ENCODE results near the gene PPP2R5C. TPM values are rescaled to one million over a fixed set of nuclear protein-coding genes. Genes with fewer than 3 reads are reported as not detected.

Gene PPP2R5C
- total RNA-seq, 2 experiments from 2014 or later, result 252 to 268 TPM

- Mint-ChIP-seq H3K27ac (no peak overlapping the region), H3K9me3 (no peaks in the 10 kb centered on the region), H3K4me1 (ENCODE audit: low read depth) (peaks cover 86% of the 10 kb centered on the region), H3K36me3 (peaks cover 12% of the 10 kb centered on the region), H3K4me3 (no peak overlapping the region), H3K27me3 (no peaks in the 10 kb centered on the region)
- POLR2A ChIA-PET, result interaction anchor here (1.7 kb wide), 1 partner anchor 28 kb away, joined by 7 read pairs; no protein-coding TSS in a partner anchor
- intact Hi-C loops (cut with micrococcal nuclease), result loop anchor here (2.0 to 10.0 kb wide), 2 partner anchors 15 to 109 kb away; partner anchors contain the start of gene PPP2R5C
- no peak for DNase-seq
- CTCF ChIA-PET, result interaction anchor here (1.0 to 2.7 kb wide), 3 partner anchors 103 to 443 kb away, joined by 3 to 9 read pairs (median 6); no protein-coding TSS in a partner anchor
Observed at GRCh38 chr14:101873991-101874390, 112.5 kb downstream of the PPP2R5C start.

GRCh38 chr14:101875041-101875726, 113.7 kb downstream of the PPP2R5C start:
- H3K4me1 Mint-ChIP-seq (ENCODE audit: low read depth), result peaks cover 90% of the 10 kb centered on the region
- H3K4me3 Mint-ChIP-seq, result peak overlapping the region; percentile 58
- no peak for DNase-seq
- ChIA-PET POLR2A (interaction anchor here (0.8 to 1.7 kb wide), 3 partner anchors 15 to 62 kb away, joined by 3 to 7 read pairs (median 3); no protein-coding TSS in a partner anchor), CTCF (interaction anchor here (1.0 to 2.7 kb wide), 4 partner anchors 16 to 168 kb away, joined by 6 to 9 read pairs (median 6); no protein-coding TSS in a partner anchor)
- H3K27ac Mint-ChIP-seq, result peak overlapping the region; percentile 84
- intact Hi-C loops (cut with micrococcal nuclease), result loop anchor here (5.0 to 10.0 kb wide), 2 partner anchors 110 to 1498 kb away; partner anchors contain the start of genes PPP2R5C and WDR25
- H3K36me3 Mint-ChIP-seq, result peaks cover 14% of the 10 kb centered on the region
- H3K9me3 Mint-ChIP-seq, result no peaks in the 10 kb centered on the region
- H3K27me3 Mint-ChIP-seq, result no peaks in the 10 kb centered on the region

DNA sequence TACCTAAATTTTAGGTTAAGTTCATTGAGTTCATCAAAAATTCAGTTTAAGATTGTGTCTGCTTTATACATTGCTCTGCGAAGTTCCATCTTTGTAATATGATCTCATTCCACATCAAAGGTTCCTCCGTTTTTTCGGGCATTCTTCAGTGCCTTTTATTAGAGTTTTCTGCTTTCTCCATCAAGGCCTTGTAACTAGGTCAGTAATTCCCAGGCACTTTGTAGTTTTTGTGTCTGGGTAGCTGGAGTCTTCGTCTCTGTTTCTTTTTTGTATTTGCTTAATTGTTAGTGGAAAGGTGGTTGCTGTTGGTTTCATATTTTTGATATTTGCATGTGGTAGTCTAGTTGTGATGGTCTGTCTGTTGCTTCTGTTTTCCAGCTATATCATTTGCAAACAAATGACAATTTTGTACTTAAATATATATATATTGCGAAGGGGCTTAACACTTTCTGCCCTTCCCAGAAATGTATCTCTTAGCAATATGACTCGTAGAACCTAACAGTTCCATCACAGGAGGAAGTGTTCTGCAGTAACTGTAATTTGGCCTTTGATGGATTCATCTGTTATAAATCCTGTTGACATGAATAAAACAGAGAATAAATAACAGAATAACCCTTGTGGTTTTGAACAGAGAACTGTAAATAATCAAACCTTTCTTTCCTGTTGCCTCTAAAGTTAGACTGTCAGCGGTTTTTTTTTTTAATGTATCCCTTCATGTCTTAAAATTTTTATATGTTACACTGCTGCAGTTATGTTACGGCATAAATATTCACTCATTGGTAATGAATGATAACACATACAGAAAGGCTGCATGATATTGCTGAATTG, 114.4 kb downstream of the PPP2R5C start:
- peaks cover 90% of the 10 kb centered on the region for H3K4me1 Mint-ChIP-seq (ENCODE audit: low read depth)
- no peak for DNase-seq
- H3K27me3 Mint-ChIP-seq, result no peaks in the 10 kb centered on the region
- H3K9me3 Mint-ChIP-seq, result no peaks in the 10 kb centered on the region
- ChIA-PET CTCF (interaction anchor here (1.6 to 2.7 kb wide), 3 partner anchors 17 to 168 kb away, joined by 6 to 9 read pairs (median 6); no protein-coding TSS in a partner anchor), POLR2A (interaction anchor here (0.8 to 1.7 kb wide), 3 partner anchors 16 to 62 kb away, joined by 3 to 7 read pairs (median 3); no protein-coding TSS in a partner anchor)
- peak overlapping the region; percentile 84 for H3K27ac Mint-ChIP-seq
- peak overlapping the region; percentile 58 for H3K4me3 Mint-ChIP-seq
- intact Hi-C loops (cut with micrococcal nuclease), result loop anchor here (1.0 to 10.0 kb wide), 8 partner anchors 14 to 1499 kb away; partner anchors contain the start of genes PPP2R5C and WDR25
- H3K36me3 Mint-ChIP-seq, result peaks cover 16% of the 10 kb centered on the region

DNA sequence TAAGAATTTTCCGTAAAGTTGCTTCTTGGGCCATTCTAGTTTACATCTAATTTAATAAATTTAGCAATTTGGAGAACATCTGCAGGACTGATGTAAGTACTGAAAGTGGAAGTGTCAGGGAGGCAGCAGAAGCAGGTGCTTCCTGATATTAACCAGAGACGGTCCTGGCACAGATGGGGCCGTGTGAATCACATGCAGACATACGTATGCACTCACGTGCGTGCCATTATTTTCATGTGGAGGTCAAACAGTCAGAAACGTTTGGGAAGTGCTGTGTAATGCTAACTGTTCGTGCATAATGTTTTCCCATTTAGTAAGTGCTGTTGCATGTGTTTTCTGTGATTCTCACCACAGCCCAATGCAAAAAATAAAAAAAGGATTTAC, 115.0 kb downstream of the PPP2R5C start:
- ChIA-PET CTCF (interaction anchor here (1.6 kb wide), 1 partner anchor 57 kb away, joined by 3 read pairs; no protein-coding TSS in a partner anchor), POLR2A (interaction anchor here (0.8 to 0.9 kb wide), 2 partner anchors 27 to 53 kb away, joined by 3 to 4 read pairs; no protein-coding TSS in a partner anchor)
- no peaks in the 10 kb centered on the region for H3K27me3 Mint-ChIP-seq
- H3K4me3 Mint-ChIP-seq, result peak overlapping the region; percentile 56
- peak overlapping the region; percentile 84 for H3K27ac Mint-ChIP-seq
- H3K36me3 Mint-ChIP-seq, result peaks cover 19% of the 10 kb centered on the region
- no peaks in the 10 kb centered on the region for H3K9me3 Mint-ChIP-seq
- intact Hi-C loops (cut with micrococcal nuclease), result loop anchor here (1.0 to 10.0 kb wide), 8 partner anchors 14 to 1499 kb away; partner anchors contain the start of genes PPP2R5C and WDR25
- DNase-seq, result peak; percentile 87
- peaks cover 91% of the 10 kb centered on the region for H3K4me1 Mint-ChIP-seq (ENCODE audit: low read depth)

DNA sequence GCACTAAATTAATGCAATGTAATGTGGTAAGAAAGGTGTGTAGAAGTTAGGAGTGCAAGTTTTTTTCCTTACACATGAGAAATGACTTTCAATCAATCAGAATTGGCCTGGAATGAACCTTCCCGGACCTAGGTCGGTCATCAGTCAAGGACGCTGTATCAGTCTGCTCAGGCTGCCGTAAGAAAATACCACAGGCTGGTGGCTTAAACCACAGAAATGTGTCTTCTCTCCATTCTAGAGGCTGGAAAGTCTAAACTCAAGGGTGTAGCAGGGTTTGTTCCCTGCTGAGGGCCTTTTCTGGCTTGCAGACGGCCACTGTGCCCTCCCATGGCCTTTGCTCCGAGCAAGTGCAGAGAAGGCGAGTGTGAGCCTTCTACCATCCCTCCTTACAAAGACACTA, 116.3 kb downstream of the PPP2R5C start:
- ChIA-PET CTCF (interaction anchor here (1.6 to 4.0 kb wide), 4 partner anchors 33 to 171 kb away, joined by 3 to 30 read pairs (median 21); no protein-coding TSS in a partner anchor), POLR2A (interaction anchor here (1.1 to 4.2 kb wide), 11 partner anchors 10 to 96 kb away, joined by 3 to 56 read pairs (median 9); no protein-coding TSS in a partner anchor)
- no peak for DNase-seq
- intact Hi-C loops (cut with micrococcal nuclease), result loop anchor here (1.0 to 10.0 kb wide), 5 partner anchors 54 to 1500 kb away; partner anchors contain the start of genes PPP2R5C and WDR25
- peak overlapping the region; percentile 95 for H3K27ac Mint-ChIP-seq
- H3K9me3 Mint-ChIP-seq, result no peaks in the 10 kb centered on the region
- no peaks in the 10 kb centered on the region for H3K27me3 Mint-ChIP-seq
- peak overlapping the region; percentile 25 for H3K4me3 Mint-ChIP-seq
- H3K36me3 Mint-ChIP-seq, result peaks cover 29% of the 10 kb centered on the region
- peaks cover 85% of the 10 kb centered on the region for H3K4me1 Mint-ChIP-seq (ENCODE audit: low read depth)

GRCh38 chr14:101878211-101878821, 116.8 kb downstream of the PPP2R5C start:
- H3K4me1 Mint-ChIP-seq (ENCODE audit: low read depth), result peaks cover 80% of the 10 kb centered on the region
- peak overlapping the region; percentile 23 for H3K4me3 Mint-ChIP-seq
- intact Hi-C loops (cut with micrococcal nuclease), result loop anchor here (1.0 to 10.0 kb wide), 3 partner anchors 55 to 1501 kb away; partner anchors contain the start of genes PPP2R5C and WDR25
- no peaks in the 10 kb centered on the region for H3K9me3 Mint-ChIP-seq
- H3K27ac Mint-ChIP-seq, result peak overlapping the region; percentile 95
- no peaks in the 10 kb centered on the region for H3K27me3 Mint-ChIP-seq
- DNase-seq, result peak; percentile 67
- ChIA-PET CTCF (interaction anchor here (0.7 to 4.0 kb wide), 6 partner anchors 22 to 171 kb away, joined by 3 to 30 read pairs (median 13); no protein-coding TSS in a partner anchor), POLR2A (interaction anchor here (0.7 to 4.2 kb wide), 17 partner anchors 11 to 113 kb away, joined by 3 to 56 read pairs (median 5); no protein-coding TSS in a partner anchor)
- peaks cover 34% of the 10 kb centered on the region for H3K36me3 Mint-ChIP-seq

- Mint-ChIP-seq H3K36me3 (peaks cover 39% of the 10 kb centered on the region), H3K9me3 (no peaks in the 10 kb centered on the region), H3K4me3 (peak overlapping the region; percentile 23), H3K27me3 (no peaks in the 10 kb centered on the region), H3K27ac (peak overlapping the region; percentile 95), H3K4me1 (ENCODE audit: low read depth) (peaks cover 73% of the 10 kb centered on the region)
- POLR2A ChIA-PET, result interaction anchor here (0.7 to 4.2 kb wide), 19 partner anchors 14 to 157 kb away, joined by 3 to 56 read pairs (median 4); no protein-coding TSS in a partner anchor
- peak; percentile 73 for DNase-seq
- CTCF ChIA-PET, result interaction anchor here (0.7 to 4.0 kb wide), 7 partner anchors 22 to 172 kb away, joined by 3 to 30 read pairs (median 10); no protein-coding TSS in a partner anchor
- intact Hi-C loops (cut with micrococcal nuclease), result loop anchor here (1.0 to 10.0 kb wide), 3 partner anchors 56 to 1502 kb away; partner anchors contain the start of genes PPP2R5C and WDR25
Observed at GRCh38 chr14:101878822-101879528, 117.5 kb downstream of the PPP2R5C start.

- peaks cover 43% of the 10 kb centered on the region for H3K36me3 Mint-ChIP-seq
- H3K27me3 Mint-ChIP-seq, result no peaks in the 10 kb centered on the region
- intact Hi-C loops (cut with micrococcal nuclease), result loop anchor here (1.0 to 10.0 kb wide), 4 partner anchors 34 to 1502 kb away; partner anchors contain the start of genes PPP2R5C and WDR25
- CTCF ChIA-PET, result interaction anchor here (0.6 to 4.0 kb wide), 14 partner anchors 11 to 173 kb away, joined by 3 to 30 read pairs (median 4); no protein-coding TSS in a partner anchor
- peak overlapping the region; percentile 95 for H3K27ac Mint-ChIP-seq
- POLR2A ChIA-PET, result interaction anchor here (0.9 to 4.2 kb wide), 11 partner anchors 14 to 158 kb away, joined by 3 to 56 read pairs (median 5); no protein-coding TSS in a partner anchor
- peak overlapping the region; percentile 36 for H3K4me3 Mint-ChIP-seq
- peak; percentile 56 for DNase-seq
- H3K4me1 Mint-ChIP-seq (ENCODE audit: low read depth), result peaks cover 70% of the 10 kb centered on the region
- no peaks in the 10 kb centered on the region for H3K9me3 Mint-ChIP-seq
Observed at GRCh38 chr14:101879529-101880336, 118.2 kb downstream of the PPP2R5C start.

DNA sequence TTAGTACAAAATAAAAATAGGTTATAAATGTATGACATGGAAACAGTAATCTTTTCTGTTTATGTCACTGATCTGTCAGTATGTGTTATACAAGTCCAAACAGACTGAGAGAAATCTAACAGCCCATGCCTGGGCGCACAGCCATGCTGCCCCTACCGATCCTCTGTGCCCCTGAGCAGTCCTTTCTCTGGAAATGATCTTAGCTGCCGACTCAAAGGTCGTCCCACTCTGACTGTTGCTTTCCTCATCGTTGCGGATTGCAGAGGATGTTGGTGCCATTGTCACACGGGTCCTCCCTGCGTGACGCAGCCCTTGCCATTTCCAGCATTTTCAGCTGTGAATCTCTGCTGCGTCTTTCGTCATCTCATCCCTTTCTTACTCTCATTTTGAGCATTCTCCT, 119.9 kb downstream of the PPP2R5C start:
- CTCF ChIA-PET, result no interaction called here
- POLR2A ChIA-PET, result interaction anchor here (4.2 kb wide), 1 partner anchor 63 kb away, joined by 24 read pairs; no protein-coding TSS in a partner anchor
- no peak overlapping the region for H3K4me3 Mint-ChIP-seq
- no peaks in the 10 kb centered on the region for H3K27me3 Mint-ChIP-seq
- no peak for DNase-seq
- intact Hi-C loops (cut with micrococcal nuclease), result no loop called here
- H3K4me1 Mint-ChIP-seq (ENCODE audit: low read depth), result peaks cover 54% of the 10 kb centered on the region
- H3K36me3 Mint-ChIP-seq, result peaks cover 51% of the 10 kb centered on the region
- no peaks in the 10 kb centered on the region for H3K9me3 Mint-ChIP-seq
- peak overlapping the region; percentile 85 for H3K27ac Mint-ChIP-seq
